ENCODE measurements around the gene UNC5C.

DNA sequence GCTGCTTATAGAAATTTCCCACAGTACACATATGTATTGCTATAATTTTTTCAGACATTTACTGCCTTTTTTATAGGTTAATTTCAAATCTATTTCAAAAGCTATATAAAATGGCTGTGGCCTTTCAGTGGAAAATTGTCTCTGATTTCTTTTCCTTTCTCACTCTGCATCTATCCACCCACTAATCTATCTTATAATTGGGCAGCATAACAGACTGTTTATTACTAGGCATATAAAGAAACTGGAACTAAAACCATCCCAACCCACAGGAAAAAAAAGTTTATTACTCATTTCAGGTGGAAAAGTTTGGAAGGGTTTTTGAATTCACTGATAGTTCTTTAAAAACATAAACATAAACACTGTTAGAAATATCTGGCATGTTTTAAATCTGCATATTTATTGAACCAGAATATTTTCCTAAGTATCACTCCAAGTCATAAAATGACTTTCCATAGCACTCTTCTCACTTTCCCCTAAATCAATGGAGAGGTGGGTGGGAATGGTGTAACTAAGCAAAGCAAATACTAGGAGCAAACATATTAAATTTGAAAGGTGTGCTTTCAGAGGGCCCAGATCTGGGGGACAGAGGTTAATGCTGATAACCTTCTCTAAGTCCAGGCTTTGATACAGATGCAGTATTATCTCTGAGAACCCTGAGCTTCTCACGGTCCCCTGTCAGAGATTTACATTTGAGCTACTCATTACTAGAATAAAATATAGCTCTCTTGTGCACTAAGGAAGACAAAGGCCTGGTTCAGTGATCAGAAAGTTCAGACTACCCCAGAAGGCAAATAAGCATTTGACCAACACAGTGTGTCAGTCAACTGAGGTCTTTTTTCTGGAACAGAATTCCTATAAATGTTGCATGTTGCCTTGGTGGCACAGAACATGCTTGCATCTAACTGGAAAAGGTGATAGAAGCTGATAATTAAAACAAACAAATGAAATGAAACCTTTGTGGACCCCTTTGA, 328.3 kb downstream of the UNC5C start:
- TF ChIP-seq, protein P1, sequence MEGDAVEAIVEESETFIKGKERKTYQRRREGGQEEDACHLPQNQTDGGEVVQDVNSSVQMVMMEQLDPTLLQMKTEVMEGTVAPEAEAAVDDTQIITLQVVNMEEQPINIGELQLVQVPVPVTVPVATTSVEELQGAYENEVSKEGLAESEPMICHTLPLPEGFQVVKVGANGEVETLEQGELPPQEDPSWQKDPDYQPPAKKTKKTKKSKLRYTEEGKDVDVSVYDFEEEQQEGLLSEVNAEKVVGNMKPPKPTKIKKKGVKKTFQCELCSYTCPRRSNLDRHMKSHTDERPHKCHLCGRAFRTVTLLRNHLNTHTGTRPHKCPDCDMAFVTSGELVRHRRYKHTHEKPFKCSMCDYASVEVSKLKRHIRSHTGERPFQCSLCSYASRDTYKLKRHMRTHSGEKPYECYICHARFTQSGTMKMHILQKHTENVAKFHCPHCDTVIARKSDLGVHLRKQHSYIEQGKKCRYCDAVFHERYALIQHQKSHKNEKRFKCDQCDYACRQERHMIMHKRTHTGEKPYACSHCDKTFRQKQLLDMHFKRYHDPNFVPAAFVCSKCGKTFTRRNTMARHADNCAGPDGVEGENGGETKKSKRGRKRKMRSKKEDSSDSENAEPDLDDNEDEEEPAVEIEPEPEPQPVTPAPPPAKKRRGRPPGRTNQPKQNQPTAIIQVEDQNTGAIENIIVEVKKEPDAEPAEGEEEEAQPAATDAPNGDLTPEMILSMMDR (IDR thresholded peaks at IDR 0.05): no peak
- TF ChIP-seq EP300 (IDR thresholded peaks at IDR 0.05) (no peak), POLR2A (IDR thresholded peaks at IDR 0.05) (no peak)

Data from tibial nerve (tissue), 4 donors.